WTC11 (cell line): Measurements from ENCODE around the gene GRAP2.

Experiments
- CREB1 ChIP-seq: sonication (generic); formaldehyde crosslinking; IDR thresholded peaks from 2 replicates; pipeline ENCODE4 v1.8.0; 2023; ENCODE audit warnings: mild to moderate bottlenecking, missing genetic modification reagents
- CTCF ChIP-seq: fragments of 200-600 bp; IDR thresholded peaks from 2 replicates; pipeline ENCODE4 v1.8.0; 2022; ENCODE audit warnings: antibody characterized with exemption
- ELF4 ChIP-seq: sonication (generic); formaldehyde crosslinking; IDR thresholded peaks from 2 replicates; pipeline ENCODE4 v1.8.1; 2022; ENCODE audit warnings: low read depth, mild to moderate bottlenecking, moderate library complexity, missing genetic modification reagents
- JUN ChIP-seq: sonication (generic); formaldehyde crosslinking; IDR thresholded peaks from 2 replicates; pipeline ENCODE4 v1.8.0; 2023; ENCODE audit warnings: mild to moderate bottlenecking, missing genetic modification reagents
- MAX ChIP-seq: sonication (generic); formaldehyde crosslinking; IDR thresholded peaks from 2 replicates; pipeline ENCODE4 v1.8.0; 2022; ENCODE audit warnings: mild to moderate bottlenecking, missing genetic modification reagents
- NR2C2 ChIP-seq: sonication (generic); formaldehyde crosslinking; IDR thresholded peaks from 2 replicates; pipeline ENCODE4 v1.8.0; 2022; ENCODE audit warnings: mild to moderate bottlenecking, missing genetic modification reagents
- TEAD4 ChIP-seq: sonication (generic); formaldehyde crosslinking; IDR thresholded peaks from 2 replicates; pipeline ENCODE4 v1.8.0; 2022; ENCODE audit warnings: mild to moderate bottlenecking, missing genetic modification reagents
- USF1 ChIP-seq: sonication (generic); formaldehyde crosslinking; IDR thresholded peaks from 2 replicates; pipeline ENCODE4 v1.8.0; 2022; ENCODE audit warnings: mild to moderate bottlenecking, missing genetic modification reagents
- TF ChIP-seq, protein P1 (sequence below): sonication (generic); formaldehyde crosslinking; IDR thresholded peaks from 2 replicates; pipeline ENCODE4 v1.8.1; 2023; ENCODE audit warnings: mild to moderate bottlenecking, moderate library complexity, missing genetic modification reagents
- TF ChIP-seq, protein P2 (sequence below): sonication (generic); formaldehyde crosslinking; IDR thresholded peaks from 2 replicates; pipeline ENCODE4 v1.8.0; 2022; ENCODE audit warnings: missing genetic modification reagents
- TF ChIP-seq, protein P3 (sequence below): sonication (generic); formaldehyde crosslinking; IDR thresholded peaks from 2 replicates; pipeline ENCODE4 v1.8.1; 2022; ENCODE audit warnings: mild to moderate bottlenecking, moderate library complexity, missing genetic modification reagents
- TF ChIP-seq, protein P4 (sequence below): fragments of 250-450 bp; sonication (Bioruptor Pico); IDR thresholded peaks from 2 replicates; pipeline ENCODE4 v1.9.0; 2021; ENCODE audit warnings: mild to moderate bottlenecking
- TF ChIP-seq, protein P5 (sequence below): fragments of 250-450 bp; sonication (Bioruptor Pico); conservative IDR thresholded peaks from 2 replicates; pipeline ENCODE4 v1.9.0; 2021; ENCODE audit warnings: mild to moderate bottlenecking
- TF ChIP-seq, protein P6 (sequence below): sonication (generic); formaldehyde crosslinking; conservative IDR thresholded peaks from 2 replicates; pipeline ENCODE4 v1.8.1; 2022; ENCODE audit warnings: mild to moderate bottlenecking, missing genetic modification reagents

- TF ChIP-seq CTCF (no peak), NR2C2 (CRISPR knock-in tag) (no peak), USF1 (CRISPR knock-in tag) (no peak), JUN (no peak), MAX (CRISPR knock-in tag) (no peak), ELF4 (no peak), CREB1 (CRISPR knock-in tag) (no peak), TEAD4 (CRISPR knock-in tag) (no peak)
- TF ChIP-seq, protein P1, sequence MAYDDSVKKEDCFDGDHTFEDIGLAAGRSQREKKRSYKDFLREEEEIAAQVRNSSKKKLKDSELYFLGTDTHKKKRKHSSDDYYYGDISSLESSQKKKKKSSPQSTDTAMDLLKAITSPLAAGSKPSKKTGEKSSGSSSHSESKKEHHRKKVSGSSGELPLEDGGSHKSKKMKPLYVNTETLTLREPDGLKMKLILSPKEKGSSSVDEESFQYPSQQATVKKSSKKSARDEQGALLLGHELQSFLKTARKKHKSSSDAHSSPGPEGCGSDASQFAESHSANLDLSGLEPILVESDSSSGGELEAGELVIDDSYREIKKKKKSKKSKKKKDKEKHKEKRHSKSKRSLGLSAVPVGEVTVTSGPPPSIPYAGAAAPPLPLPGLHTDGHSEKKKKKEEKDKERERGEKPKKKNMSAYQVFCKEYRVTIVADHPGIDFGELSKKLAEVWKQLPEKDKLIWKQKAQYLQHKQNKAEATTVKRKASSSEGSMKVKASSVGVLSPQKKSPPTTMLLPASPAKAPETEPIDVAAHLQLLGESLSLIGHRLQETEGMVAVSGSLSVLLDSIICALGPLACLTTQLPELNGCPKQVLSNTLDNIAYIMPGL (CRISPR knock-in tag) = no peak
- TF ChIP-seq, protein P2, sequence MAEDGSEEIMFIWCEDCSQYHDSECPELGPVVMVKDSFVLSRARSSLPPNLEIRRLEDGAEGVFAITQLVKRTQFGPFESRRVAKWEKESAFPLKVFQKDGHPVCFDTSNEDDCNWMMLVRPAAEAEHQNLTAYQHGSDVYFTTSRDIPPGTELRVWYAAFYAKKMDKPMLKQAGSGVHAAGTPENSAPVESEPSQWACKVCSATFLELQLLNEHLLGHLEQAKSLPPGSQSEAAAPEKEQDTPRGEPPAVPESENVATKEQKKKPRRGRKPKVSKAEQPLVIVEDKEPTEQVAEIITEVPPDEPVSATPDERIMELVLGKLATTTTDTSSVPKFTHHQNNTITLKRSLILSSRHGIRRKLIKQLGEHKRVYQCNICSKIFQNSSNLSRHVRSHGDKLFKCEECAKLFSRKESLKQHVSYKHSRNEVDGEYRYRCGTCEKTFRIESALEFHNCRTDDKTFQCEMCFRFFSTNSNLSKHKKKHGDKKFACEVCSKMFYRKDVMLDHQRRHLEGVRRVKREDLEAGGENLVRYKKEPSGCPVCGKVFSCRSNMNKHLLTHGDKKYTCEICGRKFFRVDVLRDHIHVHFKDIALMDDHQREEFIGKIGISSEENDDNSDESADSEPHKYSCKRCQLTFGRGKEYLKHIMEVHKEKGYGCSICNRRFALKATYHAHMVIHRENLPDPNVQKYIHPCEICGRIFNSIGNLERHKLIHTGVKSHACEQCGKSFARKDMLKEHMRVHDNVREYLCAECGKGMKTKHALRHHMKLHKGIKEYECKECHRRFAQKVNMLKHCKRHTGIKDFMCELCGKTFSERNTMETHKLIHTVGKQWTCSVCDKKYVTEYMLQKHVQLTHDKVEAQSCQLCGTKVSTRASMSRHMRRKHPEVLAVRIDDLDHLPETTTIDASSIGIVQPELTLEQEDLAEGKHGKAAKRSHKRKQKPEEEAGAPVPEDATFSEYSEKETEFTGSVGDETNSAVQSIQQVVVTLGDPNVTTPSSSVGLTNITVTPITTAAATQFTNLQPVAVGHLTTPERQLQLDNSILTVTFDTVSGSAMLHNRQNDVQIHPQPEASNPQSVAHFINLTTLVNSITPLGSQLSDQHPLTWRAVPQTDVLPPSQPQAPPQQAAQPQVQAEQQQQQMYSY (CRISPR knock-in tag) = no peak
- TF ChIP-seq, protein P3, sequence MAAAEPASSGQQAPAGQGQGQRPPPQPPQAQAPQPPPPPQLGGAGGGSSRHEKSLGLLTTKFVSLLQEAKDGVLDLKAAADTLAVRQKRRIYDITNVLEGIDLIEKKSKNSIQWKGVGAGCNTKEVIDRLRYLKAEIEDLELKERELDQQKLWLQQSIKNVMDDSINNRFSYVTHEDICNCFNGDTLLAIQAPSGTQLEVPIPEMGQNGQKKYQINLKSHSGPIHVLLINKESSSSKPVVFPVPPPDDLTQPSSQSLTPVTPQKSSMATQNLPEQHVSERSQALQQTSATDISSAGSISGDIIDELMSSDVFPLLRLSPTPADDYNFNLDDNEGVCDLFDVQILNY = no peak
- TF ChIP-seq, protein P4, sequence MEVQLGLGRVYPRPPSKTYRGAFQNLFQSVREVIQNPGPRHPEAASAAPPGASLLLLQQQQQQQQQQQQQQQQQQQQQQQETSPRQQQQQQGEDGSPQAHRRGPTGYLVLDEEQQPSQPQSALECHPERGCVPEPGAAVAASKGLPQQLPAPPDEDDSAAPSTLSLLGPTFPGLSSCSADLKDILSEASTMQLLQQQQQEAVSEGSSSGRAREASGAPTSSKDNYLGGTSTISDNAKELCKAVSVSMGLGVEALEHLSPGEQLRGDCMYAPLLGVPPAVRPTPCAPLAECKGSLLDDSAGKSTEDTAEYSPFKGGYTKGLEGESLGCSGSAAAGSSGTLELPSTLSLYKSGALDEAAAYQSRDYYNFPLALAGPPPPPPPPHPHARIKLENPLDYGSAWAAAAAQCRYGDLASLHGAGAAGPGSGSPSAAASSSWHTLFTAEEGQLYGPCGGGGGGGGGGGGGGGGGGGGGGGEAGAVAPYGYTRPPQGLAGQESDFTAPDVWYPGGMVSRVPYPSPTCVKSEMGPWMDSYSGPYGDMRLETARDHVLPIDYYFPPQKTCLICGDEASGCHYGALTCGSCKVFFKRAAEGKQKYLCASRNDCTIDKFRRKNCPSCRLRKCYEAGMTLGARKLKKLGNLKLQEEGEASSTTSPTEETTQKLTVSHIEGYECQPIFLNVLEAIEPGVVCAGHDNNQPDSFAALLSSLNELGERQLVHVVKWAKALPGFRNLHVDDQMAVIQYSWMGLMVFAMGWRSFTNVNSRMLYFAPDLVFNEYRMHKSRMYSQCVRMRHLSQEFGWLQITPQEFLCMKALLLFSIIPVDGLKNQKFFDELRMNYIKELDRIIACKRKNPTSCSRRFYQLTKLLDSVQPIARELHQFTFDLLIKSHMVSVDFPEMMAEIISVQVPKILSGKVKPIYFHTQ (CRISPR knock-in tag) = no peak
- TF ChIP-seq, protein P5, sequence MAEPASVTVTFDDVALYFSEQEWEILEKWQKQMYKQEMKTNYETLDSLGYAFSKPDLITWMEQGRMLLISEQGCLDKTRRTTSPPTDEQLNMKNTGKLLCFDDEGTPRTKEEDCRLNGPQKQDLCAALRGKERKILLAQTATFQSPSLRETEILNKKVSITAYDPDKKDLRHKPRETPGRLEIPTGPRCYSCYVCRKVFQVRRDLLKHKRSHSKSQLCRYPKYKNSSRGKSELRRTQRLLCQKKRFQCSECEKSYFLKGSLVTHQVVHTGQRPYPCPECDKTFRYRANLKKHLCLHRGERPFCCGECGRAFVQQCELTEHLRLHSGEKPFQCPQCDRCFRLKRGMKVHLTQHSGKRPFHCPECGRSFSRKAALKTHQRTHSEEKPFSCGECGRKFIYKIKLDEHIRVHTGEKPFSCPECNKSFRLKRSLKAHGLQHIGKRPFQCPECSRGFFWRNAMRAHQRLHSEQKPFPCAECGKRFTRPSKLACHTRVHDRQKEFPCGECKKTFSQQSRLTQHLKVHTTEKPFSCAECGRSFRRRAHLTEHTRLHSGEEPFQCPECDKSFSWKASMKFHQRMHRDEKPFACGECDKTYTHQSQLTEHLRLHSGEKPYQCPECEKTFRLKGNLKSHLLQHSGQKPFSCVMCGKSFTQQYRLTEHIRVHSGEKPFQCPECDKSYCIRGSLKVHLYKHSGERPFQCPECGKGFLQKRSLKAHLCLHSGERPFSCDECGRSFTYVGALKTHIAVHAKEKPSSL (CRISPR knock-in tag) = no peak
- TF ChIP-seq, protein P6, sequence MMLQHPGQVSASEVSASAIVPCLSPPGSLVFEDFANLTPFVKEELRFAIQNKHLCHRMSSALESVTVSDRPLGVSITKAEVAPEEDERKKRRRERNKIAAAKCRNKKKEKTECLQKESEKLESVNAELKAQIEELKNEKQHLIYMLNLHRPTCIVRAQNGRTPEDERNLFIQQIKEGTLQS (CRISPR knock-in tag) = no peak
Observed at GRCh38 chr22:40022536-40023240, 121.8 kb downstream of the GRAP2 start.
